ENCODE results near the gene DNAJA2. TPM values are rescaled to one million over a fixed set of nuclear protein-coding genes. Genes with fewer than 3 reads are reported as not detected.

Gene DNAJA2
- polyA plus RNA-seq, 1 experiment: 26.7 TPM

GRCh38 chr16:46930861-46931260 lies 42.6 kb downstream of the DNAJA2 start:
- Histone ChIP-seq H3K9me3 (ENCODE audit: control insufficient read depth, insufficient read depth, low read length) (no peaks in the 10 kb centered on the region), H3K27ac (ENCODE audit: low read depth, low read length) (no peak overlapping the region), H3K4me3 (ENCODE audit: low read depth, low read length) (no peak overlapping the region), H3K27me3 (ENCODE audit: control insufficient read depth, insufficient read depth, low read length) (no peaks in the 10 kb centered on the region)
- no peak for DNase-seq (ENCODE audit: low read depth, low spot score)
- ChIA-PET CTCF (interaction anchor here (1.3 to 6.6 kb wide), 12 partner anchors 10 to 1234 kb away, joined by 3 to 58 read pairs (median 10); no protein-coding TSS in a partner anchor), POLR2A (no interaction called here)
- no peak for TF ChIP-seq CTCF (IDR thresholded peaks at IDR 0.05; ENCODE audit: low read depth, low read length)

- Histone ChIP-seq H3K27me3 (ENCODE audit: control insufficient read depth, insufficient read depth, low read length) (no peaks in the 10 kb centered on the region), H3K9me3 (ENCODE audit: control insufficient read depth, insufficient read depth, low read length) (no peaks in the 10 kb centered on the region), H3K4me3 (ENCODE audit: low read depth, low read length) (no peak overlapping the region), H3K27ac (ENCODE audit: low read depth, low read length) (no peak overlapping the region)
- peak; percentile 11 for DNase-seq (ENCODE audit: low read depth, low spot score)
- ChIA-PET CTCF (interaction anchor here (0.6 to 6.6 kb wide), 30 partner anchors 9 to 1235 kb away, joined by 3 to 58 read pairs (median 4); partner anchors contain the start of gene DNAJA2), POLR2A (no interaction called here)
- peak; percentile 87 for TF ChIP-seq CTCF (IDR thresholded peaks at IDR 0.05; ENCODE audit: low read depth, low read length)
These were observed 43.8 kb downstream of the DNAJA2 start for GRCh38 chr16:46929378-46930332.

- H3K27ac ChIP-seq (ENCODE audit: low read depth, low read length): no peak overlapping the region
- no peak for DNase-seq (ENCODE audit: low read depth, low spot score)
- TF ChIP-seq CTCF (IDR thresholded peaks at IDR 0.05; ENCODE audit: low read depth, low read length): no peak
- no peaks in the 10 kb centered on the region for H3K27me3 ChIP-seq (ENCODE audit: control insufficient read depth, insufficient read depth, low read length)
- H3K9me3 ChIP-seq (ENCODE audit: control insufficient read depth, insufficient read depth, low read length): no peaks in the 10 kb centered on the region
- H3K4me3 ChIP-seq (ENCODE audit: low read depth, low read length): no peak overlapping the region
- ChIA-PET CTCF (interaction anchor here (0.7 to 6.6 kb wide), 12 partner anchors 8 to 84 kb away, joined by 3 to 58 read pairs (median 4); no protein-coding TSS in a partner anchor), POLR2A (no interaction called here)
These were observed 44.7 kb downstream of the DNAJA2 start for GRCh38 chr16:46928811-46929210.

- H3K4me3 ChIP-seq (ENCODE audit: low read depth, low read length): no peak overlapping the region
- no peaks in the 10 kb centered on the region for H3K9me3 ChIP-seq (ENCODE audit: control insufficient read depth, insufficient read depth, low read length)
- ChIA-PET POLR2A (no interaction called here), CTCF (interaction anchor here (0.7 to 6.6 kb wide), 3 partner anchors 68 to 253 kb away, joined by 3 to 58 read pairs (median 9); no protein-coding TSS in a partner anchor)
- no peaks in the 10 kb centered on the region for H3K27me3 ChIP-seq (ENCODE audit: control insufficient read depth, insufficient read depth, low read length)
- no peak overlapping the region for H3K27ac ChIP-seq (ENCODE audit: low read depth, low read length)
- no peak for DNase-seq (ENCODE audit: low read depth, low spot score)
- TF ChIP-seq CTCF (IDR thresholded peaks at IDR 0.05; ENCODE audit: low read depth, low read length): no peak
These were observed 46.2 kb downstream of the DNAJA2 start for GRCh38 chr16:46927273-46927672.
